K562 (cell line): ENCODE measurements around the gene DHDDS. TPM values are rescaled to one million over a fixed set of nuclear protein-coding genes. Genes with fewer than 3 reads are reported as not detected.

ENCODE experiments used
- AFF4 ChIP-seq: sonication (generic); formaldehyde crosslinking; IDR thresholded peaks from 2 replicates; pipeline ENCODE4 v1.8.0; 2023; ENCODE audit warnings: mild to moderate bottlenecking, missing genetic modification reagents
- CREB5 ChIP-seq: fragments of 250-450 bp; sonication (Bioruptor Pico); IDR thresholded peaks from 2 replicates; pipeline ENCODE4 v1.5.0; 2020; ENCODE audit warnings: mild to moderate bottlenecking
- FIP1L1 ChIP-seq: fragments of 200-400 bp; formaldehyde crosslinking; IDR thresholded peaks from 2 replicates; pipeline ENCODE4 v1.6.1; 2018; ENCODE audit warnings: mild to moderate bottlenecking, low read depth, low read length; ENCODE audit not compliant: poor library complexity, severe bottlenecking
- KDM1A ChIP-seq, 2 experiments: fragments of 450-650 bp; IDR thresholded peaks; 2 replicates each; pipeline ENCODE4 v1.6.1; 2016; ENCODE audit warnings: mild to moderate bottlenecking in 2 of 2
- KLF1 ChIP-seq: fragments of 450-650 bp; IDR thresholded peaks from 2 replicates; pipeline ENCODE4 v1.6.1; 2016; ENCODE audit warnings: missing genetic modification characterization, missing compliant biosample characterization
- NCOA2 ChIP-seq, 2 experiments: fragments of 450-650 bp; IDR thresholded peaks; 2 replicates each; pipeline ENCODE4 v1.6.1; 2018; ENCODE audit warnings: mild to moderate bottlenecking in 2 of 2, moderate library complexity in 1 of 2; ENCODE audit not compliant: partially characterized antibody in 2 of 2
- NONO ChIP-seq, 2 experiments: fragments of 200-400 bp in 1 of 2; fragments of 450-650 bp in 1 of 2; formaldehyde crosslinking in 1 of 2; IDR thresholded peaks; 2 replicates each; pipeline ENCODE4 v1.6.1; 2017; ENCODE audit warnings: low read depth in 2 of 2, mild to moderate bottlenecking in 2 of 2, moderate library complexity in 2 of 2, low read length in 1 of 2
- POLR2AphosphoS2 ChIP-seq: IDR thresholded peaks from 2 replicates; pipeline ENCODE4 v1.6.1; 2012; ENCODE audit warnings: low read length, improper control_type of control experiment
- SPI1 ChIP-seq: IDR thresholded peaks from 2 replicates; pipeline ENCODE4 v1.6.1; 2011; ENCODE audit warnings: low read depth, low read length, control low read depth, borderline replicate concordance
- SRSF7 ChIP-seq: fragments of 200-400 bp; formaldehyde crosslinking; optimal IDR thresholded peaks from 2 replicates; pipeline ENCODE3; 2017; ENCODE audit warnings: mild to moderate bottlenecking, low read depth, low read length
- SUPT5H ChIP-seq: fragments of 450-650 bp; IDR thresholded peaks from 2 replicates; pipeline ENCODE4 v1.6.1; 2016
- TAF7 ChIP-seq: fragments of 450-650 bp; IDR thresholded peaks from 2 replicates; pipeline ENCODE4 v1.6.1; 2016; ENCODE audit warnings: missing genetic modification characterization, missing compliant biosample characterization
- TOE1 ChIP-seq, 2 experiments: fragments of 450-650 bp in 1 of 2; sonication (generic) in 1 of 2; formaldehyde crosslinking in 1 of 2; IDR thresholded peaks; 2 replicates each; pipeline versions ENCODE4 v1.7.1 to v1.8.0; 2016 to 2022; ENCODE audit warnings: borderline replicate concordance in 2 of 2, mild to moderate bottlenecking in 2 of 2, antibody characterized with exemption in 1 of 2, inconsistent platforms in 1 of 2, low read depth in 1 of 2, missing genetic modification reagents in 1 of 2, moderate library complexity in 1 of 2
- ZNF165 ChIP-seq: fragments of 250-450 bp; sonication (Bioruptor Pico); IDR thresholded peaks from 2 replicates; pipeline ENCODE4 v1.4.0; 2020; ENCODE audit warnings: borderline replicate concordance
- ZNF384 ChIP-seq: IDR thresholded peaks from 2 replicates; pipeline ENCODE4 v1.6.1; 2012; ENCODE audit warnings: low read depth, low read length, improper control_type of control experiment
- polyA plus RNA-seq, 8 experiments: library from polyadenylated mRNA; depleted of rRNA in 4 of 8; stranded (reverse) in 5 of 8; unstranded in 3 of 8; fragments of >200 nt; fragmentation: Nextera tagmentation in 2 of 8; fragmentation: Illumina TruSeq in 1 of 8; extraction: Ambion mirVana in 2 of 8; extraction: Trizol in 1 of 8; gene quantifications; 2 replicates each; pipeline versions ENCODE4 v1.2.1 to v1.2.3, GENCODE V29; 2011 to 2014; ENCODE audit warnings: inconsistent platforms in 1 of 8, missing spikeins in 1 of 8
- total RNA-seq, 7 experiments: library from RNA; depleted of rRNA in 6 of 7; stranded (reverse); fragments of >200 nt in 6 of 7; fragmentation: Illumina TruSeq in 2 of 7; extraction: Trizol in 2 of 7; gene quantifications; 2 replicates each; pipeline versions ENCODE4 v1.2.1 to v1.2.3, GENCODE V29; 2011 to 2021; ENCODE audit warnings: low replicate concordance in 1 of 7
- TF ChIP-seq, protein P1 (sequence below): fragments of 450-650 bp; formaldehyde crosslinking; IDR thresholded peaks from 2 replicates; pipeline ENCODE4 v1.4.0; 2020; ENCODE audit warnings: mild to moderate bottlenecking, moderate library complexity
- TF ChIP-seq, protein P2 (sequence below): sonication (generic); formaldehyde crosslinking; IDR thresholded peaks from 2 replicates; pipeline ENCODE4 v1.8.1; 2023; ENCODE audit warnings: mild to moderate bottlenecking, missing genetic modification reagents

The DHDDS gene
- total and polyA plus RNA-seq, 9 of the 15 experiments (the other 6 are each of a cell fraction or from before 2014, with no cell fraction given) = 33.3 to 55.0 (median 44.3) TPM

GRCh38 chr1:26391450-26391849 is 40.7 kb upstream of the DHDDS start (continued):
- no peak for TF ChIP-seq FIP1L1
- no peak for TF ChIP-seq SPI1
- peak; percentile 31 to 48; a peak in 2 of 4 replicates for TF ChIP-seq KDM1A (IDR thresholded peaks at IDR 0.05)
- TF ChIP-seq TAF7 (tag) = no peak
- no peak for TF ChIP-seq ZNF165 (CRISPR knock-in tag)
- no peak for TF ChIP-seq CREB5 (CRISPR knock-in tag)
- TF ChIP-seq POLR2AphosphoS2 = no peak
- no peak for TF ChIP-seq NONO (IDR thresholded peaks at IDR 0.05; ENCODE audit: low read depth in 2 of 2, low read length in 1 of 2)
- TF ChIP-seq, protein P1, sequence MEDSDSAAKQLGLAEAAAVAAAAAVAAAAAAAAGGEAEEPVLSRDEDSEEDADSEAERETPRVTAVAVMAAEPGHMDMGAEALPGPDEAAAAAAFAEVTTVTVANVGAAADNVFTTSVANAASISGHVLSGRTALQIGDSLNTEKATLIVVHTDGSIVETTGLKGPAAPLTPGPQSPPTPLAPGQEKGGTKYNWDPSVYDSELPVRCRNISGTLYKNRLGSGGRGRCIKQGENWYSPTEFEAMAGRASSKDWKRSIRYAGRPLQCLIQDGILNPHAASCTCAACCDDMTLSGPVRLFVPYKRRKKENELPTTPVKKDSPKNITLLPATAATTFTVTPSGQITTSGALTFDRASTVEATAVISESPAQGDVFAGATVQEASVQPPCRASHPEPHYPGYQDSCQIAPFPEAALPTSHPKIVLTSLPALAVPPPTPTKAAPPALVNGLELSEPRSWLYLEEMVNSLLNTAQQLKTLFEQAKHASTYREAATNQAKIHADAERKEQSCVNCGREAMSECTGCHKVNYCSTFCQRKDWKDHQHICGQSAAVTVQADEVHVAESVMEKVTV (CRISPR knock-in tag) = peak; percentile 96
- TF ChIP-seq ZNF384 = no peak
- no peak for TF ChIP-seq SUPT5H
- TF ChIP-seq AFF4 = no peak
- no peak for TF ChIP-seq SRSF7
- no peak for TF ChIP-seq KLF1 (tag)
- TF ChIP-seq, protein P2, sequence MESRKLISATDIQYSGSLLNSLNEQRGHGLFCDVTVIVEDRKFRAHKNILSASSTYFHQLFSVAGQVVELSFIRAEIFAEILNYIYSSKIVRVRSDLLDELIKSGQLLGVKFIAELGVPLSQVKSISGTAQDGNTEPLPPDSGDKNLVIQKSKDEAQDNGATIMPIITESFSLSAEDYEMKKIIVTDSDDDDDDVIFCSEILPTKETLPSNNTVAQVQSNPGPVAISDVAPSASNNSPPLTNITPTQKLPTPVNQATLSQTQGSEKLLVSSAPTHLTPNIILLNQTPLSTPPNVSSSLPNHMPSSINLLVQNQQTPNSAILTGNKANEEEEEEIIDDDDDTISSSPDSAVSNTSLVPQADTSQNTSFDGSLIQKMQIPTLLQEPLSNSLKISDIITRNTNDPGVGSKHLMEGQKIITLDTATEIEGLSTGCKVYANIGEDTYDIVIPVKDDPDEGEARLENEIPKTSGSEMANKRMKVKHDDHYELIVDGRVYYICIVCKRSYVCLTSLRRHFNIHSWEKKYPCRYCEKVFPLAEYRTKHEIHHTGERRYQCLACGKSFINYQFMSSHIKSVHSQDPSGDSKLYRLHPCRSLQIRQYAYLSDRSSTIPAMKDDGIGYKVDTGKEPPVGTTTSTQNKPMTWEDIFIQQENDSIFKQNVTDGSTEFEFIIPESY = no peak
- TF ChIP-seq NCOA2 (IDR thresholded peaks at IDR 0.05; ENCODE audit: partially characterized antibody in 2 of 2) = no peak
- TF ChIP-seq TOE1 (IDR thresholded peaks at IDR 0.05; ENCODE audit: borderline replicate concordance) = peak; percentile 54; the same call in 1 of the 2 replicates
- no peak for TF ChIP-seq TOE1 (CRISPR knock-in tag; IDR thresholded peaks at IDR 0.05; ENCODE audit: borderline replicate concordance, low read depth)
